Renal cortical epithelial cell (primary cell): Measurements from ENCODE around the gene PCNX2. TPM values are rescaled to one million over a fixed set of nuclear protein-coding genes. Genes with fewer than 3 reads are reported as not detected.
"Not testable (repeated sequence)": the region's sequence is repeated elsewhere in the genome, so short reads cannot be mapped to it uniquely, and the experiment has no call there.

ENCODE experiments used
- DNase-seq: peaks from one replicate; pipeline ENCODE4 v3.0.0-alpha.2; 2011; ENCODE audit warnings: low read depth
- total RNA-seq: library from RNA; depleted of rRNA; stranded (reverse); fragments of >200 nt; gene quantifications from 2 replicates; pipeline ENCODE4 v1.2.3, GENCODE V29; 2014

Gene PCNX2
- total RNA-seq, 1 donor from 2014 or later, result 28.9 TPM

DNA sequence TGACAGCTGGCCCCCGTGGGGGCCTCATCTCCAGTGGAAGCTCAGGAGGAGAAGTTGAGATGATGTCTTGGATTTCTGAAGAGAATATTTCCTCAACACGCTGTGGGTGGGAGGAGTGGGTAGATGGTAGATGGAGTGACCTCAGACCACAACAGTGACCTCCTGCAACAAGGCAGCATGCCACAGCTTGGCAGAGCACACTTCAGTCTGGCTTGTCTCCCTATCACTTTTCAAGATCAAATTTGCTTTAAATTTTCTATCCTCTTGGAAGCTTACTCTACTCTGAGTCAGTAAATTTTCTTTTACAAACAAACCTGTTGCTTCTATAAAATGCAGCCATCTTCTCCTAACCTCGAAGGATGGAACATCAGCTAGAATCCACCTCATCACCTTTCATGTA is 285.4 kb downstream of the PCNX2 start:
- DNase-seq, result peak; percentile 4

DNA sequence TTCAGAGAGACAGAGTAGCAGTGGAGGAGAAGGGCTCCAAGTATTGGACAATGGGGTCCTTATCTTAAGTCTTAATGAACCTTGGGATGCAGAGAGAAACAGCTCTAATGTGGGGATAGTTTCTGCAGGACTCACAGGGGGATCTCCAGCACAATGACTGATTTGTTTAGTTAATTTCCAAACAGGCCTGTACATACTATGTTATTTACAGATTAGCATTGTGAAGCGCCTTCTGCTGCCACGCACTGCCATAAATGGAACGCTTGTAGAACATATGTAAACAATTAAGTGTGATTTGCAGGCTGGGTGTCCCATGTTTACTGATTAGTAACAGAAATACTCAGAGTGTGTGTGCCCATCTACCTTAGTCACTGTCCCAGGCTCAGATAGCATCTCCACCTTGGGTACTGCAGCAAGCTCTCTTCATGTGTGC is 289.0 kb downstream of the PCNX2 start:
- no peak for DNase-seq

DNA sequence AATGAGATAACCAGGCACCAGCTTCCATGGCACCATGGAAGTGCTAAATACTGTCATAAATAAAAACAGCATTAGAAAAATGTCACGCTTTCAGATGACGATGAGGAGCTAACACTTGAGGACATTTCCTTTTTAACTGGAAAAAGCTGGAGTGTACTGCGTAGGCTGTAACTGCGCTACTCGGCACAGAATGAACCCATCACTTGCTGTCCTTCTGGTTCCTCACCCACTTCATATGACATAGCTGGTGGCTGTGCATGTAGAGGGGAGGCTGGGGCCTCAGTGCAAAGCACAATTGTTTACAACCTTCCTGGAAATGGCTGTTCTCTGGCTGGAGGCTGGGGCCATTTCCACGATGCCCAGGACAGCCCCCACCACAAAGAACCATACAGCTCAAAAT is 289.4 kb downstream of the PCNX2 start:
- DNase-seq, result no peak

DNA sequence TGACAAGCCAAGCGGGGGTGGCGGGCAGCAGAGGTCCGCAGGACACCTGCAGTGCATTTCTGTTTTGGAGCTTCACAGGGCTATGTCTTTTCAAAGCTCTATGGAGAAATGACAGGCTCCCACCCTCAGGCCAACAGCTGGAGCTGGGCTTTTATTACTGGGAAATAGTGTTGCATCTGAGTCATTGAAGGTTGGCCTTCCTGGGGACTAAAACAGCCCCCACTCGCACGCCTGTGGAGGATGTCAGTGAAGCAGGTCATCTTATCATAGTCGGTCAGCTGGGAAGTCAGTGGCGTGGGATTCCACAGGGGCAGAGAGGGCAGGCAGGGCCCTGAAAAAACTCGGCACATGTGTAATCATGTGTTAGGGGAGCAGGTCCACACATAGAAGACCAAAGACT is 289.8 kb downstream of the PCNX2 start:
- DNase-seq, result peak; percentile 12

DNA sequence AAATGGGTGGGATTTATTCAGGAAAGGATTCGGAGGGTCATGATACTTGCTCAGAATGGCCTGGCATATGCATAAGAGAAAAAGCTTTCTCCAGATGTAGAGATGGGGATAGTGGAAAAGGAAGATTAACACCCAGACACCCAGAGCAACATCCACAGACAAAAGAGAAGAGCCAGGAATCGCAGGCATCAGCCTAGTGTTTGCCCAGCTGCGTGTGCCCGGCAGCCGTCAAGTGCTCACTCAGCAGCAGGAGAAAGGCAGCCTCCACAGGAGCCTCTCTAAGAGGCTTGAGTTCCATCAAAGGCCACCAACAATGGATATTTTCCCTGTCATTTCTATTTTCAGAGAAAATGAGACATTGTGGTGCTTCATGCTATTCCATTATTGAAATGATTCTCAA is 290.4 kb downstream of the PCNX2 start:
- no peak for DNase-seq

DNA sequence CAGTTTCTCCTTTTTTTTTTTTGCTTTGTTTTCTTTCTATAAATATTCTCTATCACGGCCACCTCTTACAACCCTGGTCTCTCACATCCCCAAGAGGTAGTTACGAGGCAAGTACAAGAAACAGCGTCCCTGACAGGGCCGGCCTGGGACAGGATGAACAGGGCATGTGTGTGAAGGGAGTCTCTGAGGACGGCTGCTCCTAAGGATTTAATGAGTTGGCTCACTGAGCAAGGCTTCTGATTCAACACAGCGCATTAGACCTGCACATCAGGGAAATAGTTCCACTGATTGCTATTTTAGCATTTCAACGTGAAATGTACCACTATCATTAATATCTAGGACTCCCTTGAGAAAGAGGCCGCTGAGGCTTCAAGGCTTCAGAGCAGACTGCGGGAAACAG is 291.1 kb downstream of the PCNX2 start:
- no peak for DNase-seq

DNA sequence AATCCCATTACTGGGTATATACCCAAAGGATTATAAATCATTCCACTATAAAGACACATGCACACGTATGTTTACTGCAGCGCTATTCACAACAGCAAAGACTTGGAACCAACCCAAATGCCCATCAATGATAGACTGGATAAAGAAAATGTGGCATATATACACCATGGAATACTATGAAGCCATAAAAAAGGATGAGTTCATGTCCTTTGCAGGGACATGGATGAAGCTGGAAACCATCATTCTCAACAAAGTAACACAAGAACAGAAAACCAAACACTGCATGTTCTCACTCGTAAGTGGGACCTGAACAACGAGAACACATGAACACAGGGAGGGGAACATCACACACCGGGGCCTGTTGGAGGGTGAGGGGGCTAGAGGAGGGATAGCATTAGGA is 291.9 kb downstream of the PCNX2 start:
- DNase-seq, result not testable (repeated sequence)

DNA sequence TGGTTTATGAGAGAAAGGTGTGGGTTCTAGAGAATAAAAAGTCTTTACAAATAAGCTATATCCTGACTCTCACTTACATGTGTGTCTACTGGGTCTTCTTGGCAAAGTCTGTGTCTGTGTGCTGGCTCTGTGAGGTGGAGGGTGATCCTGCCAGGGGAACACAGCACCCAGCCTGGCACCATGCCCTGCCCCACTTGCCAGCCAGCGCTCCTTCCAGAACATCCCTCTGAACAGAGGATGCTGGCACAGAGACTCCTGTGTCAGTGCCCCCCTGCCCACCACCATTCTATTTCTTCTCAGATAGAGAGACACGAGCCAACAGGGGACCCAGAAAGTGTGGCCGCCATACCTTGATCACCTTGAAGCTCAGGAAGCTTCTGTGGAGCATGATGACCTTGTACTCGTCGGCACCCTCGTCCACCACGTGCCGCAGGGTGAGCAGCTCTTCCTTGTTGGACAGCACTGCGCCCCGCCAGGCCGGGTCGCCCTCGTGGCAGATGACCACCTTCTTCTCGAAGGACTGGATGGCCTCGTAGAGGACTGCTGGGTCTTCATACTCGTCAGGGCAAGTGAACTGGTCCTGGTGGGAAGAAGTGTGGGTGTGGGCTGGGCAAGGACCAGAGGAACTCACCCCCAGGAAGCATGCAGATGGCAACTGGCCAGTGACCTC is 295.4 kb downstream of the PCNX2 start:
- DNase-seq, result no peak

DNA sequence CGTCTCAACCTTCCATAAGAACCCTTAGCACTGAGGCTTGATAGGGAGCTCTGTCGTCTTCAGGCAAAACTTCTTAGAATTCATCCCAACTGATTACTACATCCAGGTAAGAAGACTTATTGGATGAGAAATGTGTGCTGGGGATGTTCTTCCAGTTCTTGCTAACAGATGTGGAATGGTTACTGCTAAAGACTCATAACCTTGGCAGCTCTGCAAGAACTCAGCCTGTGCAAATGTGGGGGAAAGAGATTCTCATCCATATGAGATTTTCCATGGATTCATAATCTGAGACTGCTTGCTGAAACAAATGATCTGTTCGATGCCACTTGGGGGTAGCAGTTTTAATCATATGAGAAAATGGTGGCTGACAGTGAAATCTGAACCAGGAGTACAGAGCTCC is 296.9 kb downstream of the PCNX2 start:
- no peak for DNase-seq

DNA sequence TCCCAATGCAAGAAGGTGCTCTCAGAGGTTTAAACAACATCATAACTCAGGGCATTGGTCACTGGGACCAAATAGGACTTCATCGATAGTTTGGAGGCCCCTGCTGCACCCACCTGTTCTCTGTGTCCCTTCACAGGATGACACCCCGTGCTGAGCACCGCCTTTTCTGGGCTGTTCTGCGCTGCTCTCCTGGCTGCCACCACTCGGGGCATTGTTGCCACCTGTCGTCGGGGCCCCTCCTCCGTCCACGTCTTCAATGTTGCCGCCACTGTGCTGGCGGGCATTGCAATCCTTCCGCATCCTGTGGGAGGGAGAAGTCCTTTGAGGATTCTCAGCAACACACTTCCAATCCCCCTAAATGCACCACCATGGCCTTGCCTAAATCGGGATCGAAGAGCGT is 297.4 kb downstream of the PCNX2 start:
- DNase-seq, result no peak

DNA sequence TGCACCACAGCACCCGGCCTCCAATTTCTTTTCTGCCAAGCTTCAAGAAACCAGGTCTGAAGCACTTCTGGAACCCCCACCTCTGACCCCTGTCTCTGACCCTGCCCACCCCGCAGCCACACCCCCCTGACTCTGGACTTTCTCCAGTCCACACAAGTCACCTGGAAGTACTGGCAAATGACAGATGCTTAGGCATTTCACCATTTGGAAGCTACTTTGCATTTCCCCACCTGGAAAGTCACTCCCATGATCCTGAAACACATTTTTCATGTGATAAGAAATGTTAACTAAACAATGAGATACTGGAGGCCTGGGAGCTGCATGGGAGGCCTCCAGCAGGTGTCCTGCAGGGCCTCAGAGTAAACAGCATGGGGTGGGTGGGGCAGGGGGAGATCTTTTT is 299.4 kb downstream of the PCNX2 start:
- no peak for DNase-seq

DNA sequence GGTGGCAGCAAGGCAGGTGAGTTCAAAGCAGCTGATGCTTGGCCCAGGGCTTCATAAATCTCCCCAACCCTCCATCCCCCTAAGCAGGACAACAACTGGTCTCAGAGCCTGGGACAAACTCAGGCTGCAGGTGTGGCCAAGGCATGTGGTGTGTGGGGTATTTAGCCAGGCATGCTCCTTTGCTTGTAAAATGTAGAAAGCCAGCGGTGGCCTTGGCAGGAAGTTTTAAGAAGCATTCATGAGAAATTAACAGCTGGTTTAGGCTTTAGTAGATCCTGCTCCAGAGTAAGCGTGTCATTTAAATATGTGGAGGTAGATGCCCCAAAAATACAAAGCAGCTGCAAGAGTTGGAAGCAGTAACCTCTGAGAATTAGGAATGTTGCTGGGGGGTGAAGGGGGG is 300.3 kb downstream of the PCNX2 start:
- no peak for DNase-seq

DNA sequence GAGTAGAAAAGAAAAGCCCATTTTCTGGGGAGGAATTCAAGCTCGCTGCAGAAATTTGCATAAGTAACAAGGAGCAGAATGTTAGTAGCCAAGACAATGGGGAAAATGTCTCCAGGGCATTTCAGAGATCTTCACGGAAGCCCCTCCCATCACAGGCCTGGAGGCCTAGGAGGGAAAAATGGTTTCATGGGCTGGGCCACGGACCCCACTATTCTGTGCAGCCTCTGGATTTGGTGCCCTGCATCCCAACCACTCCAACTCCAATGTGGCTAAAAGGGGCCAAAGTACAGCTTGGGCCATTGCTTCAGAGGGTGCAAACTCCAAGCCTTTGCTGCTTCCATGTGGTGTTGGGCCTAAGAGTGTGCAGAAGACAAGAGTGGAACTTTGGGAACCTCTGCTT is 302.0 kb downstream of the PCNX2 start:
- no peak for DNase-seq

DNA sequence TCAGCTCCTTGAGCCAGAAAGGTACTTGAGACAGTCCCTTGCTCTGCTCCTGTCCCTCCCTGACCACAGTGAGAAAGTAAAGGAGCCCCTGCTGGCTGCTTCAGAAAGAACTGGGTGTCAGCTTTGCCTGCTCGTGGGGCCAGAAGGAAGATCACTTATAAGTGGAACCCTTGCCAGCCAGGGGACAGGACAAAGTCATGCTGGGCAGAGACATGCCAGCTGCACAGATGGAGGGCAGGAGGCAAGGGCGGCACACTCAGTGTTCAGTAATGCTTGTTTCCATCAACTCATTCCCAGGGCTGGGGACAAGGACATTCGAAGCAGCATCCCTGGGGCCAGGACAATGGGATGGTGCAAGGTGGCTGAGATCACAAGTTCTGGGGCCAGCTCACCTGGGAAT is 303.3 kb downstream of the PCNX2 start:
- DNase-seq, result no peak

DNA sequence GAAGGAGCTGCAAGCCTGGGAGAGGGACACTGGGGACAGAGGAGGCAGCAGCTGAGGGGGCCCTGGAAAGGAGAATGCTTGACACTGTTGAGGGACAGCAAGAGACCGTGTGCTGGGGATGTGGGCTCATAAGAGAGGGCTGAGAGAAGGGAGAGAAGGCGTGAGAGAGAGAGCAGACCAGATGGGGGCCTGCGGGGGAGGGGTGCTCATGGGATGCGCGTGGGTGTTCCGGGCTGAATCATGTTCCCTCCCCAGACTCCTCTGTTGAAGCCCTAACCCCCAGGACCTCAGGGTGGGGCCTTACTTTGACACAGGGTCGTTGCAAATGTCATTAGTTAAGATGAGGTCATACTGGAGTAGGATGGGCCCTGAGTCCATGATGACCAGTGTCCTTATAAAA is 304.3 kb downstream of the PCNX2 start:
- DNase-seq, result no peak

DNA sequence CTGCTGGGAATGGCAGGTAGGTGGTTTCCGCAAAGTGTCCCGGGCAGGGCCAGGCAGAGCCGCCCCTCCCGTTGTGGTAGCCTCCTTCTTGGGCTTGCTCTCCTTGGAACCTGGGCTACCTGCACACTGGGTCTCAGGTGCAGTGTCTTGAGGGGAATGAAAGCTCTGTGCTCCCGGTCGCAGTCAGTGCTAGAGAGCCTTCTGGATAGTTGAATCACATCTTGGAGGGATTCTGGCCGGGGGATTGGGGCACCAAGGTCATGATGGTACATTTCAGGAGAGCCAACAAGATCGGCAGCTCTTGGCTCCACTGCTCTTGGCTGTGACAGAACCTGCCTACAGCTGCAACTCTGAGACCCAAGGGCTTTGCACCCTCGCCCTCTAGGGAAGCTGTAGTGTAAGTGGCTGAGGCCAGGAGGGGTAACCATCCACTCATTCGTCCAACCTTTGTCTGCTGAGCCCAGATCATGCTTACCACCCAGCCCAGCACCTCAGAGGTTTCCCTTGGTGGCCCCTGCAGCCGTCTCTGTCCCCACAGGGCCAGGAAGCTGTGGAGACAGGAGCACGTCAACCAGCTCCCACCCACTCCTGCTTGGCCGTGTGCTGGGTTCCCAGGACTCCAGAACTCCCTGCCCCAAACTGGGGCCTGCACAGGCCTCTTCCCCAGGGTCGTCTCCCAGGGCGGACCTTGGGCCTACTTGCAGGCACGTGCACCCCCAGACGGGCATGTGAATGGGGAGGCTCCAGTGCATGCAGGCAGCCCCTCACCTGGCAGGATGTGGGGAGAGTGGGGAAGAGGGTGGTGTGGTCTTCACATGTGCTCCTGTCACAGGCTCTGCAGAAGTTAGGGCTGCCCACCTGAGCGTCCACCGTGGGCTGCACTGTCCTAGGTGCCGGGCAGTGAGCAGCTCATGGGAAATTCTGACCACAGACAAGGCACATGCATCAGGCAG is 305.1 kb downstream of the PCNX2 start:
- no peak for DNase-seq

DNA sequence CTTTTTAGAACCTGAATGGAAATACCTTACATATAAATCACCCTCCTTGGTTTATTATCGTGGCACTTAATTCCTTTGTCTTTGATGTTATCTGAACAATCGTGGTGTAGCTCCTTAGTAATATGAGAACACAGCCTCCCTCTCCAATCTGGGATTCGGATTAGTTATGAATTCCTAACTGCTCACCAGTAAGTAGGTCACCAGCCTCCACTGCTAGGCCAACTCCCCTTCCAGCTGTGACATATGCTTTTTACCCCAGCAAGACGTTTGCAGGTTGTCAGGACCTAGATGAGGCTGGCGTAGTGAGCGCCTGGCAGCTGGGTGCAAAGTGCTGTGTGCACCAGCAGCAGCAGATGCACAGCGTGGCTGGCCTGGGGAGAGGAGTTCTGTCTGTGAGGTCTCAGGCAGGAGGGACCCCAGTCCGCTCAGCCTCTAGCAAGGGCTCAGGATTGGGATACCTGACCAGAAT is 306.9 kb downstream of the PCNX2 start:
- peak; percentile 49 for DNase-seq

DNA sequence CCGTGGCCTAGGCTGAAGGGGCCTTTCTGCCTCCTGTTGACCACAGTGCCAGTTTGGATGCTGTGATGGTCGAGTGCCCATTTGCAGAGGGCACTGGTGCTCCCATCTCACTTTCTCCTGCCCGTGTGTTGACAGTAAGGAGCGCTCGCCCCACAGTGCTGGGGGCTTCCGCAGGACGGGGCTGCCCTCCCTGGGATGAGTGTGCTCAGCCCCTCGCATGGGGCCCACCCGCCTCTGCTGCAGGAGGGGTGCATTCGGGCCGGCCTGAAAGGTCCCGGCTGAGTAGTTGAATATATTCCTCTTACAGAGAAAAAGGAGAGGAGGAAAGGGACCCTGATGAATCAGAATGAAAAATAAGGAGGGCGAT is 307.8 kb downstream of the PCNX2 start:
- DNase-seq, result no peak

DNA sequence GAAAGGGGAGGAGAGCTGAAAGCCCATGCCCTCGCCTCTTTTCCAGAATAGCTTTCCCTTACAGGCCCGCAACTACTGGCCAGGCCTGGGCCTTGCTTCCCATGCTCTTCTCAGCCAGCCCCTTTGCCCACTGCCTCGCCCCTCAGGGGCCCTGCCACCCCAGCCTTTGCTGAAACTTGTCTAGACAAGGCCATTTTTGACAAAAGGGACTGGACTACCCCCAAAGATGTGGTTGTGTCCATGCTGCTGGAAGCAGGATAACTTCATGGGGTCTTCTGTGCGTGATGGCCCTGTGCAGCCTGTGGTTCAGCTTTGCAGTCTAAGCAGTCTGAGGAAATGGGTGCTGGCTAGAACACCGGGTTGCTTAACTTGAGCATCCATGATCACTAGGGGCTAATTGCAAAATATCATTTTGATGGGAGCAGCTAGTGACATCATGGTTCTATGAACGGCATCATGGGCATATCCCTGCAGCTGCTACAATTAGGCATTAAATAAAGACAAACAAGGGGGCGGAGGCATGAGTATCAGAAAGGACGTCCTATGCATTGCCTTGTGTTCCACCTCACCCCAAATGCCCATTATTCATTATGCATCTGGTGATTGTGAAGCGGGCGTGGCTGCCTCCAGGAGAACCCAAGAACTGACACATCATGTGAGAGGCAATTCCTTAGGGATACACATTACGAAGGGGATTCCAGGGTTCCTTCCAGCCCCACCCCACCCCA is 308.3 kb downstream of the PCNX2 start:
- DNase-seq, result no peak

DNA sequence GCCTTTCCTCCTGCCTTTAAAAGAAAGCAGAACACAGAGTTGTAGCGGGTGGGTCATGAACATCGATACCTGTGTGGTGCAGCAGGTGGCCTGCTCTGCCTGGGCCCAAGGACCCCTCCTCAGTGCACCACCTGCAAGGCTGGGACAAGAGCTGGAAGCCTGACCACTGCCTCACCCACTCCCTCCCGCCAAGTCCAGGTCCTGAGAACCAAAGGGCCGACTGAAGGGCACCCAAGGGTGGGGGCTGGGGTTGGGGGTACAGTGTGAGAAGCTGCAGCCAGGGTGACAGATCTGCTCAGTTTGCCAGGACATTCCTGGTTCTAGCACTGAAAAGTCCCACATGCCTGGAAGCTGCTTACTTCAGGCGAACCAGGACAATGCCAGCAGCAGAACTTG is 309.0 kb downstream of the PCNX2 start:
- DNase-seq, result no peak

DNA sequence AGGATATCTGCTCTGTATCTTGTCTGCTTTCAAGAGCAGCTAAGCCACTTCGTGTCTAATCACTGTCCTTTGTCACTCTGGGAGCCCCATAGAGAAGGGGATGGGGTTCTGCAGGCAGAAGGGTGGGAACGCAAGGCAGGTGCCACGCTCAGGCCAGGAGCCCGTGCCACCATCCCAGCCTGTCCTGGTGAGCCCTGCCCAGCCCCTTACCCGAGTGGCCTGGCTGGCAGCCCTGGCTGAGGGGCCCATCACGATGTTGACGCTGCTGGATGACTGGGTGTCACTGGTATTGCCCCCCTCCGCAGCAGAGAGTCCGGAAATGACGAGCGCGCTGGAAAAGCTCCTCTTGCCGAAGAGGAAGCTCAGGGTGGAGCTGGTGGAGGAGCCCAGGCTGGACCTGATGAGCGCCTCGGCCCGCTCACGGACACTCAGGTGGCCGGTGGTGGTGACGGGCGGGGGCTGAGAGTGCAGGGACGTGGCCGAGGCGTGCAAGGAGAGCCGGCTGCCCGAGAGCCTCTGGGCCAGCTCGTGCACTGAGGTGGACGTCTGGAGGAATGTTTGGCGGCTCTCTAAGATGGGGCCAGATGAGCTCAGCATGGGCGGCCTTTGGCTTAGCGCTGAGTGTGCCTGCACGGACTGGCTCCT is 309.5 kb downstream of the PCNX2 start:
- no peak for DNase-seq
